Stimulated activated CD8-positive, alpha-beta memory T cell treated with anti-CD3 and anti-CD28 coated beads, Interleukin-15, amount 100 ng/mL, for 4 hours (primary cell): ENCODE results near the gene NEK4.
A peak's percentile ranks its signal among the peaks of the same experiment; 100 is the strongest.
"Not testable (repeated sequence)": the region's sequence is repeated elsewhere in the genome, so short reads cannot be mapped to it uniquely, and the experiment has no call there.

Experiments used
- DNase-seq, 2 donors: peaks; one replicate each; pipeline ENCODE4 v3.0.0-alpha.2; 2020; ENCODE audit warnings: low read depth in 2 of 2

NEK4 gene

DNA sequence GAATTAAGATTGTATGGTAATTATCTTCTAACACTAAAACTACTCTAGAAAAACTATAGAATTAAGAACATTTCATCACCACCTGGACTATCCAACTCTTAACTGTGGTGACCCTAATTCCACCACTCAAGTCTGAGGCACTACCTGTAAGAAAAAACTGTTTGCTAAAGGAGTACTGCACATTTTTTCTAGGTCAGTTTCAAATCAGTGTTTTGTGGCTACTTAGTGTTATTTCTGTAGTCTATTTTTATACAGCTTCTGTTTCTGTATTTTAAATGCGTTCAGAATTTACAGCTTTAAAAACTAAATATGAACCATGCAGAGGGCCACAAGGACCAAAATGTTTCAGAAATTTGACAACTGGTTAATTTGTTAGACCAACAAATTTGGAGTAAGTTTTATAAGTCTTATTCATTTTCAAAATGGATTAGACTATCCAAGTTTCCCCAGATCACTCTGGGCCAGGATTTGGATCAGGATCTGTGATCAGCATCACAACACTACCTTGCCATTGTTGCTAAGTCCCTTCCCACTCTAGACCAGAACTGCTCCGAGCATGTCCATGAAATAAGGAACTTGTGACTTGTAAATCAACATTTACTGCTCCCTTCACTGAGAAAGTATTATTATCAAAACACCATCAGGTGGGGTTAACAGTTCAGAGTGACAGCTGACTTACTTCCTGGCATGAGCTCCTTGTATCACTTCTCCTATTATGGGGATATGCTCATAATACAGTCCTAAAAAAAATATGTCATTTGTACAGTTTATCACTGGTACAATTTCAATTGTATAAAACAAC lies 73.7 kb downstream of the NEK4 start:
- no peak for DNase-seq

GRCh38 chr3:52695798-52696671 lies 74.7 kb downstream of the NEK4 start:
- no peak for DNase-seq

- DNase-seq: no peak
Measured at GRCh38 chr3:52694528-52695189, 76.1 kb downstream of the NEK4 start.

DNA sequence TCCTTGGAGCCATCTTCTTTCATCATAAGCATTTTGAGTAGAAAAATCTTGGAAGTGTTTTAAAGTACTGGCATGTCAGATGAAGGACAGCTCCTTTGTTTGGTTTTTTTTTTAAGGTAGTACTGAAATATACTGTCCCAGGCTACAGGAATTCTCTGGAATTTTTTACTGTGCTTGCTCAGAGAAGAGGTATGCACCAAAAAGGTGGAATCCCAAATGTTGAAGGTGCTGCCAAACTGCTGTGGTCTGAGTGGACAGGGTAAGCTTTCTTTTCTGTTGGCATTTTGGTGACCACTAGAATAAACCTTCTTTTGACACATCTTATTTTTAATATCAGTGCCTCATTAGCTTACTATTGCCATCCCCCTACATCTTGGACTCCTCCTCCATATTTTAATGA lies 77.7 kb downstream of the NEK4 start:
- no peak for DNase-seq

DNA sequence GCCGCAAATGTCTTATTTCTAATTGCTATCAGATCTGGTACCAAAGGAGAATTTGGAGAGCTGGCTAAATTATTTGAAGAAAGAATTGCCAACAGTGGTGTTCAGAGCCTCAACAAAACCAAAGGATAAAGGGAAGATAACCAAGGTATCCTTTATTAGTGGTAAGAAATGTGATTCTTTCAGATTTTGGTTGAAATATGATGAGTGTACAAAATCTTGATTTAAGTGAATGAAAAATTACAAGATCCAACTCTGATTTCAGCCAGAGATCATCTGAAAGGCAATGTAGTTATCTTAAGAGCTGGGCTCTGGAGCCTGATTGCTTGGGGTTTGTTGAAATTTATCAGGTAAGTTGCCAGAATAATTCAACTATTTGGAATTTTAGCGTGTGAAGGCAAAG lies 80.2 kb downstream of the NEK4 start:
- no peak for DNase-seq

DNA sequence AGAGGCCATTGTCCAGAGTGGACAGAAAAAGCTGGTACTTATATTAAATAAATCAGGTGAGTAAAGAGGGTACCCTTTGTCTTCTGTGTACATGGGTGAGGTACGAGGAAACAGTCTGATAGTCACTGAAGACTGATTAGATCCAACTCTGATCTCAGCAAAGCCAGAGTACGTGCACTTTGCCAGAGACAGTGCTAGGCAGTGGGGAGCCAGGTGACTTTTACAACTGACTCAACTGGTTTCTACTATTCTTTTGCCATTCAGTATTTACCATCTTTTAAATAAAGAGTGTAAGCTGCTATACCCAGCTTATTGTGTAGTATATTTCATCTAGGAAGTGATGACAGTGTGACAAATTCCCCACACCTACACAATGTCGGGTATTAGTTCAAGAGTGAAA lies 81.6 kb downstream of the NEK4 start:
- DNase-seq: no peak

GRCh38 chr3:52688266-52688665 lies 82.5 kb downstream of the NEK4 start:
- no peak for DNase-seq

GRCh38 chr3:52685709-52686691 lies 84.7 kb downstream of the NEK4 start, which contains the start of the genes GNL3 and PBRM1:
Gene GNL3, plus strand, starts transcription at chr3:52686032. Its CDS starts 61 bp downstream, at chr3:52686093.
Gene PBRM1, minus strand, starts transcription at chr3:52685913.
- peak; percentile 84 to 87 for DNase-seq

DNA sequence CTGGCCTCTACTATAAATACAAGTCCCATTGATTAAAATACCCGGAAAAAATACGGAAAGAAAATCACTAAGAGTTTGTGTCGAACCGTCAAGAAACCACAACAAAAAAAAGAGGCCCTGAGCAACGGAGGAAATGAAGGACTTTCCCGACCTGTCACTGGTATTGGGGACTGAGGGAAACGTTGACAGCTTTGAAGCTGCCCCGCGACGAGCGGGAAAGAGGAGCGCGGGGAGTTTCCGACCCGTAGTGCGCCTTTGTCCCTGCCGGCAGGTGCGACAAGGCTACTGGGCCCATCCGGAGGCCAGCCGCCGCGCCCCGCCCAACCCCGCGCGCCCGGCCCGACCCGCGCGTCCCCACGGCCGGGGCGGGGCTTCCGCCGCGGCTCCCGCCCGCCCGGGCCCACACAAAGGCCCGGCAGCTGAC lies 85.4 kb downstream of the NEK4 start:
- peak; percentile 47 to 57 for DNase-seq

GRCh38 chr3:52684184-52684583 lies 86.6 kb downstream of the NEK4 start:
- no peak for DNase-seq

- no peak for DNase-seq
Measured at GRCh38 chr3:52683611-52684010, 87.1 kb downstream of the NEK4 start.

GRCh38 chr3:52682016-52682415 lies 88.7 kb downstream of the NEK4 start:
- DNase-seq: no peak

DNA sequence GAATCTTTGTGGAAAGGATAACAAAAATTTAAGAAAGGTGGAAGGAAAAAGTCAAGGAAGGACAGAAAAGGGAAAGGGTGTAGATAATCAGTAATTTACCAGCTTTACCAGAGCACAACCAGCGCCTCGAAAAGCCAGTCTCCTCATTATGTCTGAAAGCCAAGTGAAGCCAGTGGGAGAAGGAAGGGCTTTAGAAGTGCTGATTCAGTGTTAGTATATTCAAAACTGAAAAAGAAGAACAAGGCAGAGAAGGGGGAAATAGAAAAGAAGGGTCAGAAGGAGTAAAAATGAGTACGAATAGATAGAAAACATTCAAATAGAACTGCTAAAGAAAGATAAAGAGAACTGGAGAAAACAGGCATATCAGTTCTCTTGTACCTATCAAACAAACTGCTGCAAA lies 89.1 kb downstream of the NEK4 start:
- DNase-seq: no peak

DNA sequence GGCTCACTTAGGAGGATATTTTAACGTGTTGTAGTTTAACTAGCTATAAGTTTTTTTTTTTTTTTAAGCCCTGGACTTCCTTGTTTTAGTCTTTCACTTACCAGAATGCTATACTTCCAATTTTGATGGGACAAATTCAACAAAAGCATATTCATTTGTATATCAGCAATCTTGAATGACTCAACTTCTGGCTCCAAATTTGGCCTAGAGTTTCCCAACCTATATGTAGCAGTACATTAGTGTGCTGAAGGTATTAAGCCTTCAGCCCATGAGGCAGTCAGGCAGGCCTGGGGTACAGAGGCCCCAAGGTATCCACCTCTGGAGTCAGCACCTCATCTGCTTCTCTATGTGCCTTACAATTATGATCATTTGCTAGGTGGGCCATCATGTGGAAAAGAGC lies 90.9 kb downstream of the NEK4 start:
- no peak for DNase-seq

DNA sequence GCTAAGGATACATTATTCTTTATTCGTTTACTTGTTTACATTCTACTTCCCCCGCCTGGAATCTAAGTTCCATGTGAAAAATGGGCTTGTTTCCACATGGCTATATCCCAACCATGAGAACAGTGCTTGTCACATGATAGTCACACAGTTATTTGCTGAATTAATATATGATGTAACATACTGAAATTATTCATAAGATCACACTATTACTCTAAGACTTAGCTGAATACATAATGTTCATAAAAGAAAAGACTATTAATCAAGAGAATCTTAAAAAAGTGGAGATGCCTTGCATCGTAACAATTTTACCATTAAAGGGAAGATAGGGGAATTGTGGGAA lies 91.6 kb downstream of the NEK4 start:
- no peak for DNase-seq

DNA sequence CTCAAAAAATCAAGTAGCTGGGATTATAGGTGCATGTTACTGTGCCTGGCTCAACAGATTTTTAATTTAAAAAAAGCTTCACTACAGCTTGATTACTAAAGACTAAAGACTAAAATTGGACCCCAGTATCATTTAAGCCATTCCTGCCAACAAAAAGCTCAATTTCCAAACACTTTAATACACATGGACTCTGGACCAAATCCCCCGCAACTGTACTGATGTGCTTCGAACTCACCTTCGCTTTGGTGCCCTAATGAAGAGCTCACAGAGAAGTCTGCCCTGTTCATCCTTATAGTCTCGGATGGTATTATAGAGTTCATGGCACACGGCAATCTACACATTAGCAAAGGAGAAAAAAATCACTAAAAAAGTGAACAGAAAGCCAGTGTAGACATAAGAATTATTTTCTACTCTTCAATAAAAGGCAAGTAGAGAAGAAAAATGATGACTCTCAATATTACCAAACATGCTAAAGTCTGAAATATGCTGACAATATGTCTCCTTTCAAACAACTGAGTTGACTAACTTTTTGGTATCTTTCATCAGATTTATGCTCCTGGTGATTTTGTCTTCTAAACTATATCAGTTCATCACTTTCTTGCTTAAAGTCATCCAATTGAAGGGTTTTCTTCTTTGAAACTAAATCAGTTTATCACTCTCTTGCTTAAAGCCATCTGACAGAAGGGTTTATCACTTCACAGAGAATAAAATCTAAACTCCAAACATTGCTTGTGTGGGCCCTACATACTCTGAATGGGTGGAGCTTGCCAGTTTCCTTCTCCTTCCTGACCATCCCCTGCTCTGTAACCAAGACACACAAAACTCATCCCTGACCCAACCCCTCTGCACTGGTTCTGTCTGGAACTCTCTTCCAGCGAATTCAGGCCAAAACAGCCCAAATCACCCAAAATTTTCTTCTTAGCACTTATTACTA lies 92.2 kb downstream of the NEK4 start:
- DNase-seq: no peak

GRCh38 chr3:52676201-52676600 lies 94.5 kb downstream of the NEK4 start:
- DNase-seq: not testable (repeated sequence)

DNA sequence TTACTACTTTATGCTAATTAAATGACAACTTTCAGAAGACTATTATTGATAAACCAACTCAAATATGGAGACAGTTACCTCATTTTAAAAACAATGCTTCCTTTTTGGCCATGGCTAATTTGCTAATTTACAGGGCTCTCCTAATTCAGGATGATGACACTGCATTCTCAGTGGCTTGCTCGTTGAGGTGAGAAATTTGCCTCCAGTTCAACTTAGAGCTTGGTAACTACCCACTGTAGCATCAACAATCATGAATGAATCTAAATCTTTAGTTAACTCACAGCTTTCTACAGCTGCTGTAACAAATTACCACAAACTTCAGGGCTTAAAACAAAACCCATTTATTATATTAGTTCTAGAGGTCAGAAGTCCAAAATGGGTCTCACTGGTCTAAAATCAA lies 99.1 kb downstream of the NEK4 start:
- DNase-seq: no peak

- peak in 1 of 2 donors; percentile 6 for DNase-seq
Measured at GRCh38 chr3:52670621-52671521, 99.9 kb downstream of the NEK4 start.
